HFFc6 (cell line): ENCODE data around the gene GNAZ. TPM values are rescaled to one million over a fixed set of nuclear protein-coding genes. Genes with fewer than 3 reads are reported as not detected.

Experiments used
- DNase-seq: peaks from one replicate; pipeline ENCODE4 v3.0.0-alpha.2; 2018
- H3K27ac Mint-ChIP-seq: 2 replicates; pipeline ENCODE4 v1.8.0; 2020; ENCODE audit warnings: mild to moderate bottlenecking, mixed read lengths
- H3K27me3 Mint-ChIP-seq: 2 replicates; pipeline ENCODE4 v1.8.0; 2021; ENCODE audit warnings: mild to moderate bottlenecking, moderate library complexity, mixed read lengths; ENCODE audit not compliant: insufficient read depth
- H3K36me3 Mint-ChIP-seq: 2 replicates; pipeline ENCODE4 v1.8.0; 2021; ENCODE audit warnings: low read depth, mixed read lengths
- H3K4me1 Mint-ChIP-seq: 2 replicates; pipeline ENCODE4 v1.8.0; 2020; ENCODE audit warnings: low read depth, mixed read lengths
- H3K4me3 Mint-ChIP-seq: 2 replicates; pipeline ENCODE4 v1.8.0; 2020; ENCODE audit warnings: mild to moderate bottlenecking, moderate library complexity, mixed read lengths
- H3K9me3 Mint-ChIP-seq: 2 replicates; pipeline ENCODE4 v1.8.0; 2020; ENCODE audit warnings: mild to moderate bottlenecking, mixed read lengths
- CTCF ChIP-seq: fragments of 200-600 bp; sonication (generic); IDR thresholded peaks from 2 replicates; pipeline ENCODE4 v1.5.0; 2021; ENCODE audit warnings: antibody characterized with exemption, mild to moderate bottlenecking
- total RNA-seq, 6 experiments: library from RNA; stranded (reverse); fragmentation: NEBNext Ultra II Directional; extraction: Animal tissue kit (Norgen Biotek cat#: 25700); gene quantifications; 2 replicates in 1 of 6; 3 replicates in 5 of 6; pipeline ENCODE4 v1.2.3, GENCODE V29; 2021

Gene GNAZ
- total RNA-seq, 6 experiments from 2014 or later, result 19.0 to 22.5 (median 20.1) TPM

- Mint-ChIP-seq H3K4me1 (no peaks in the 10 kb centered on the region), H3K27ac (no peak overlapping the region), H3K36me3 (peaks cover 8% of the 10 kb centered on the region; the same call in 1 of the 2 replicates), H3K4me3 (no peak overlapping the region), H3K9me3 (no peaks in the 10 kb centered on the region), H3K27me3 (no peaks in the 10 kb centered on the region; the same call in 1 of the 2 replicates)
- no peak for DNase-seq
- no peak for TF ChIP-seq CTCF
These were observed 85.5 kb downstream of the GNAZ start for GRCh38 chr22:23155831-23156230.

GRCh38 chr22:23156286-23156685 lies 86.0 kb downstream of the GNAZ start:
- Mint-ChIP-seq H3K4me1 (no peaks in the 10 kb centered on the region), H3K36me3 (peaks cover 8% of the 10 kb centered on the region; the same call in 1 of the 2 replicates), H3K4me3 (no peak overlapping the region), H3K27me3 (peaks cover 3% of the 10 kb centered on the region), H3K9me3 (no peaks in the 10 kb centered on the region), H3K27ac (no peak overlapping the region)
- no peak for DNase-seq
- TF ChIP-seq CTCF, result no peak; the same call in 1 of the 2 replicates

- no peak for DNase-seq
- Mint-ChIP-seq H3K4me1 (no peaks in the 10 kb centered on the region), H3K27me3 (peaks cover 5% of the 10 kb centered on the region), H3K4me3 (no peak overlapping the region), H3K36me3 (peaks cover 8% of the 10 kb centered on the region; the same call in 1 of the 2 replicates), H3K27ac (no peak overlapping the region), H3K9me3 (no peaks in the 10 kb centered on the region)
- TF ChIP-seq CTCF, result no peak
These were observed 87.5 kb downstream of the GNAZ start for GRCh38 chr22:23157560-23158515.

GRCh38 chr22:23158516-23159290 lies 88.4 kb downstream of the GNAZ start:
- H3K27me3 Mint-ChIP-seq, result peaks cover 5% of the 10 kb centered on the region
- DNase-seq, result no peak
- peaks cover 8% of the 10 kb centered on the region; the same call in 1 of the 2 replicates for H3K36me3 Mint-ChIP-seq
- no peak overlapping the region for H3K27ac Mint-ChIP-seq
- H3K4me1 Mint-ChIP-seq, result no peaks in the 10 kb centered on the region
- no peak overlapping the region for H3K4me3 Mint-ChIP-seq
- no peaks in the 10 kb centered on the region for H3K9me3 Mint-ChIP-seq
- no peak for TF ChIP-seq CTCF

- Mint-ChIP-seq H3K4me1 (no peaks in the 10 kb centered on the region), H3K36me3 (peaks cover 8% of the 10 kb centered on the region; the same call in 1 of the 2 replicates), H3K4me3 (no peak overlapping the region), H3K27me3 (peaks cover 5% of the 10 kb centered on the region; the same call in 1 of the 2 replicates), H3K27ac (no peak overlapping the region), H3K9me3 (no peaks in the 10 kb centered on the region)
- no peak for TF ChIP-seq CTCF
- DNase-seq, result no peak
These were observed 88.9 kb downstream of the GNAZ start for GRCh38 chr22:23159291-23159630.
